Measurements from ENCODE around the gene ETFA.

Gene ETFA

DNA sequence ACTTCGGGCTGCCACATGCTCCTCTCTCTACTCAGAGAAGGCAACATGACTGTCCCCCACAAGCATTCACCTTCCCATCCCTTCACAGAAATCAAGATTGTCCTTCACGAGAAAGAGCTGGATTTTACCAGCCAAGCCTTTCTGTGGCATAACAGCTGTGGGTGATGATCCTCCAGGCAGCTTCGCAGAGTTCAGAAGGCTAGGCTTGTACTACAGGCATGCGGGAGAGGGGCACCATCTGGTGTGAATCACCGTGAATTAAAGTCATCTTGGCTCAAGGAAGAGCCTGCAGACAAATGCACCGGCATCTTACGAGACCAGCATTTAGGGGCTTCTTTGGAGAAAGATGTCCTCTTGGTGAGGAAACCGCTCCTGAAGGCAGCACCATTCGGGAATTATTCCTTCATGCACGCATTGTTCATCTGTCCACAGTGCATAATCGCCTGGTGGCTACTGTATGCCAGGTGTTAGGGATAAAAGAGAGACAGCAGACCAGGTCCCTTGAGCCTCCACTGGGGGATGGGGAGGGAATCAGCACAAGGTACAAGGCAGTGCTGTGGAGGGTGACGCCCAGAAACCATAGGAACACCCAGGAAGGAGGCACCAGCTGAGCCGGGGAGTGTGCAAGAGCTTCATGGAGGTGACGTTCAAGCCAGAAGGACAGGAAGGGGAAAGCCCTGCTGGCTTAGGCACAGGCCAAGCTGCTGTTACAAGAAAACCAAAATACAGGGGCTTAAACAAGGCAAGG, 142.9 kb downstream of the ETFA start:
- DNase-seq: no peak

DNA sequence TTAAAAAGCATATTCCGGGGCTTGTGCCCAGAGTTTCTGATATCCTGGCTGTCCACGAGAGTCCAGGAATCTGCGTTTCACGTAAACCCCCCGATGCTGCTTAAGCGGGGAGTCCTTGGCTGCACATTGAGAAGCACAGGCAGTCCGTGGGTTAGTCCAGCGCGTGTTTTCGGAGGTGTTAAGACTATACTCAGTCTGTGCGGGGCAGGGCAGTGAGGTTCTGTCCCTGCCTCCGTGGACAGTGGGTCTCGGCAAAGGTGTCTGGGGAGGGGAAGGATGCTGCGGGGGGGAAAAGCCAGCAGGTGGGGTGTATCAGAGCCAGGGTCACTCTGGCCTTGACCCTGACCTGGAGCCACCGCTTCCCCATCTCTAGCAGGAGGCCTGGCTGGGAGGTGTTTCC, 145.3 kb downstream of the ETFA start:
- DNase-seq: no peak
